A549 (cell line): Measurements from ENCODE around the gene NAPEPLD. TPM values are rescaled to one million over a fixed set of nuclear protein-coding genes. Genes with fewer than 3 reads are reported as not detected.

Experiments used
- ATAC-seq, 2 experiments: fragments of 200-7000 bp in 1 of 2; fragments of >200 bp in 1 of 2; cut with Nextera tagmentation in 1 of 2; cut with Tn5 transposase in 1 of 2; 3 replicates each; pipeline versions ENCODE4 v1.8.0 to v1.9.1; 2018 to 2020; ENCODE audit warnings: mild to moderate bottlenecking in 1 of 2, moderate library complexity in 1 of 2
- CTCF ChIA-PET: fragments of 300-600 bp; sonication (Branson Sonifier 250); formaldehyde crosslinking; extraction: SDS; loops from one replicate; lab custom pipeline; 2021; ENCODE audit warnings: antibody characterized with exemption, inconsistent platforms; lab: Yijun Ruan, JAX
- POLR2A ChIA-PET: fragments of 350-600 bp; formaldehyde crosslinking; extraction: SDS; loops from one replicate; lab custom pipeline; 2021; ENCODE audit warnings: antibody characterized with exemption, inconsistent platforms; lab: Yijun Ruan, JAX
- DNase-seq, 2 experiments: peaks; one replicate each; pipeline versions ENCODE4 v3.0.0 to v3.0.0-alpha.2; 2011 to 2016; ENCODE audit warnings: low read depth in 1 of 2, low spot score in 1 of 2
- FAIRE-seq: peaks from 2 replicates; lab custom pipeline; 2011; peaks lifted over from hg19 to GRCh38; lab: Jason Lieb, UNC
- H3K27ac ChIP-seq, 2 experiments: fragments of >200 bp; sonication (Bioruptor Twin); formaldehyde crosslinking; 3 replicates each; pipeline ENCODE4 v1.5.1; 2016 to 2017
- H3K4me1 ChIP-seq: fragments of >200 bp; sonication (Bioruptor Twin); formaldehyde crosslinking; 3 replicates; pipeline ENCODE4 v1.6.1; 2016
- H3K4me2 ChIP-seq: fragments of >200 bp; sonication (Bioruptor Twin); formaldehyde crosslinking; 3 replicates; pipeline ENCODE4 v1.6.1; 2016
- H3K4me3 ChIP-seq: fragments of >200 bp; sonication (Bioruptor Twin); formaldehyde crosslinking; 3 replicates; pipeline ENCODE4 v1.5.1; 2016
- H3K9me3 ChIP-seq: fragments of >200 bp; sonication (Bioruptor Twin); formaldehyde crosslinking; 3 replicates; pipeline ENCODE4 v1.6.1; 2016
- BHLHE40 ChIP-seq: IDR thresholded peaks from 2 replicates; pipeline ENCODE4 v1.6.1; 2012; ENCODE audit warnings: low read depth, low read length, inconsistent platforms
- CBX8 ChIP-seq: fragments of 200-600 bp; sonication (generic); IDR thresholded peaks from 2 replicates; pipeline ENCODE4 v1.6.1; 2016
- CEBPB ChIP-seq, 2 experiments: fragments of >200 bp in 1 of 2; sonication (Bioruptor Twin) in 1 of 2; formaldehyde crosslinking in 1 of 2; IDR thresholded peaks; 2 replicates each; pipeline ENCODE4 v1.6.1; 2012 to 2016
- EHF ChIP-seq: fragments of 250-450 bp; sonication (Bioruptor Pico); IDR thresholded peaks from 2 replicates; pipeline ENCODE4 v1.5.0; 2020; ENCODE audit warnings: mild to moderate bottlenecking
- EHMT2 ChIP-seq: fragments of 200-600 bp; sonication (generic); IDR thresholded peaks from 2 replicates; pipeline ENCODE4 v1.6.1; 2016; ENCODE audit warnings: antibody characterized with exemption, low read depth, mild to moderate bottlenecking, moderate library complexity
- EP300 ChIP-seq, 2 experiments: fragments of >200 bp; sonication (Bioruptor Twin); formaldehyde crosslinking; IDR thresholded peaks; 2 replicates in 1 of 2; 3 replicates in 1 of 2; pipeline ENCODE4 v1.6.1; 2016 to 2017
- FOSB ChIP-seq: fragments of 250-450 bp; sonication (Bioruptor Pico); IDR thresholded peaks from 2 replicates; pipeline ENCODE4 v1.5.0; 2020; ENCODE audit warnings: mild to moderate bottlenecking, moderate library complexity
- HDAC2 ChIP-seq: fragments of 200-600 bp; sonication (generic); IDR thresholded peaks from 2 replicates; pipeline ENCODE4 v1.6.1; 2016
- HEYL ChIP-seq: fragments of 250-450 bp; sonication (Bioruptor Pico); IDR thresholded peaks from 2 replicates; pipeline ENCODE4 v1.8.0; 2021; ENCODE audit warnings: mild to moderate bottlenecking, moderate library complexity
- HOXA7 ChIP-seq: fragments of 250-450 bp; sonication (Bioruptor Pico); IDR thresholded peaks from 2 replicates; pipeline ENCODE4 v1.5.0; 2020; ENCODE audit warnings: mild to moderate bottlenecking, moderate library complexity
- HOXB13 ChIP-seq: fragments of 250-450 bp; sonication (Bioruptor Pico); IDR thresholded peaks from 2 replicates; pipeline ENCODE4 v1.5.0; 2020; ENCODE audit warnings: low read depth, mild to moderate bottlenecking, moderate library complexity
- JUN ChIP-seq, 2 experiments: fragments of >200 bp; sonication (Bioruptor Twin); formaldehyde crosslinking; IDR thresholded peaks; 2 replicates in 1 of 2; 3 replicates in 1 of 2; pipeline ENCODE4 v1.6.1; 2016 to 2017
- KDM1A ChIP-seq: fragments of 200-600 bp; sonication (generic); IDR thresholded peaks from 2 replicates; pipeline ENCODE4 v1.6.1; 2016; ENCODE audit warnings: low read depth, mild to moderate bottlenecking
- NFE2L2 ChIP-seq: fragments of 150-350 bp; conservative IDR thresholded peaks from 2 replicates; pipeline ENCODE4 v1.6.1; 2014; ENCODE audit warnings: low read length
- PHF8 ChIP-seq: fragments of 200-600 bp; sonication (generic); IDR thresholded peaks from 2 replicates; pipeline ENCODE4 v1.6.1; 2016; ENCODE audit warnings: low read depth, mild to moderate bottlenecking, antibody characterized with exemption, moderate library complexity, borderline replicate concordance
- RARB ChIP-seq: fragments of 250-450 bp; sonication (Bioruptor Pico); IDR thresholded peaks from 2 replicates; pipeline ENCODE4 v1.8.0; 2021; ENCODE audit warnings: mild to moderate bottlenecking, moderate library complexity
- RCOR1 ChIP-seq: fragments of 150-350 bp; IDR thresholded peaks from 2 replicates; pipeline ENCODE4 v1.6.1; 2014; ENCODE audit warnings: antibody characterized with exemption, low read length, low read depth
- SREBF2 ChIP-seq: fragments of 450-650 bp; IDR thresholded peaks from 2 replicates; pipeline ENCODE4 v1.6.1; 2014; ENCODE audit warnings: mild to moderate bottlenecking, moderate library complexity
- TP53 ChIP-seq: fragments of 250-450 bp; sonication (Bioruptor Pico); IDR thresholded peaks from 2 replicates; pipeline ENCODE4 v1.5.0; 2021; ENCODE audit warnings: mild to moderate bottlenecking, moderate library complexity
- ZNF302 ChIP-seq: fragments of 250-450 bp; sonication (Bioruptor Pico); IDR thresholded peaks from 2 replicates; pipeline ENCODE4 v1.9.0; 2021; ENCODE audit warnings: inconsistent platforms, mild to moderate bottlenecking, moderate library complexity
- ZSCAN20 ChIP-seq: fragments of 250-450 bp; sonication (Bioruptor Pico); IDR thresholded peaks from 2 replicates; pipeline ENCODE4 v1.8.0; 2022; ENCODE audit warnings: mild to moderate bottlenecking, moderate library complexity
- WGBS: methylation state at CpG from one replicate; pipeline ENCODE4 v1.1.6; 2017; ENCODE audit errors: missing lambda C conversion rate; 5-methylcytosine and 5-hydroxymethylcytosine counted together
- polyA minus RNA-seq: library from RNA; depleted of rRNA, polyadenylated mRNA; stranded (reverse); fragments of >200 nt; gene quantifications from 2 replicates; pipeline ENCODE4 v1.2.3, GENCODE V29; 2011; rRNA and poly(A)+ RNA removed
- polyA plus RNA-seq, 4 experiments: library from polyadenylated mRNA; depleted of rRNA in 3 of 4; stranded (reverse); fragments of >200 nt; fragmentation: RNase III in 1 of 4; extraction: RNeasy Plus Mini Kit Qiagen cat#74134 plus additional on column Dnase treatment in 1 of 4; gene quantifications; 2 replicates in 3 of 4; 3 replicates in 1 of 4; pipeline ENCODE4 v1.2.3, GENCODE V29; 2011 to 2017
- TF ChIP-seq, protein P1 (sequence below): fragments of 200-600 bp; sonication (generic); IDR thresholded peaks from 2 replicates; pipeline ENCODE4 v1.6.1; 2016; ENCODE audit warnings: antibody characterized with exemption, mild to moderate bottlenecking, moderate library complexity
- TF ChIP-seq, protein P2 (sequence below): IDR thresholded peaks from 2 replicates; pipeline ENCODE4 v1.6.1; 2012
- TF ChIP-seq, protein P3 (sequence below): fragments of 250-450 bp; sonication (Bioruptor Pico); IDR thresholded peaks from 2 replicates; pipeline ENCODE4 v1.5.0; 2021; ENCODE audit warnings: mild to moderate bottlenecking, moderate library complexity, borderline replicate concordance
- TF ChIP-seq, protein P4 (sequence below): fragments of 150-350 bp; IDR thresholded peaks from 2 replicates; pipeline ENCODE4 v1.6.1; 2014; ENCODE audit warnings: low read depth, mild to moderate bottlenecking, low read length
- TF ChIP-seq, protein P5 (sequence below): fragments of >200 bp; sonication (Bioruptor Twin); formaldehyde crosslinking; IDR thresholded peaks from 3 replicates; pipeline ENCODE4 v1.6.1; 2016
- TF ChIP-seq, protein P6 (sequence below): fragments of 250-450 bp; sonication (Bioruptor Pico); IDR thresholded peaks from 2 replicates; pipeline ENCODE4 v1.5.0; 2020; ENCODE audit warnings: low read depth, mild to moderate bottlenecking, moderate library complexity
- TF ChIP-seq, protein P7 (sequence below): fragments of 450-650 bp; IDR thresholded peaks from 2 replicates; pipeline ENCODE4 v1.6.1; 2014; ENCODE audit warnings: antibody characterized with exemption

NAPEPLD gene
- polyA plus RNA-seq (2011; rRNA removed) (12.0 and 12.1 TPM in 2 replicates), polyA plus RNA-seq (2017; fragmentation: RNase III; extraction: RNeasy Plus Mini Kit Qiagen cat#74134 plus additional on column Dnase treatment) (8.2 to 10.1 TPM (median 8.2 TPM) in 3 replicates), polyA minus RNA-seq (7.3 and 9.8 TPM in 2 replicates)
- 1.7 and 1.8 TPM in 2 replicates for polyA plus RNA-seq (2012; cell fraction: cytosol; rRNA removed)
- 1.4 and 2.1 TPM in 2 replicates for polyA plus RNA-seq (2012; cell fraction: nucleus; rRNA removed)

DNA sequence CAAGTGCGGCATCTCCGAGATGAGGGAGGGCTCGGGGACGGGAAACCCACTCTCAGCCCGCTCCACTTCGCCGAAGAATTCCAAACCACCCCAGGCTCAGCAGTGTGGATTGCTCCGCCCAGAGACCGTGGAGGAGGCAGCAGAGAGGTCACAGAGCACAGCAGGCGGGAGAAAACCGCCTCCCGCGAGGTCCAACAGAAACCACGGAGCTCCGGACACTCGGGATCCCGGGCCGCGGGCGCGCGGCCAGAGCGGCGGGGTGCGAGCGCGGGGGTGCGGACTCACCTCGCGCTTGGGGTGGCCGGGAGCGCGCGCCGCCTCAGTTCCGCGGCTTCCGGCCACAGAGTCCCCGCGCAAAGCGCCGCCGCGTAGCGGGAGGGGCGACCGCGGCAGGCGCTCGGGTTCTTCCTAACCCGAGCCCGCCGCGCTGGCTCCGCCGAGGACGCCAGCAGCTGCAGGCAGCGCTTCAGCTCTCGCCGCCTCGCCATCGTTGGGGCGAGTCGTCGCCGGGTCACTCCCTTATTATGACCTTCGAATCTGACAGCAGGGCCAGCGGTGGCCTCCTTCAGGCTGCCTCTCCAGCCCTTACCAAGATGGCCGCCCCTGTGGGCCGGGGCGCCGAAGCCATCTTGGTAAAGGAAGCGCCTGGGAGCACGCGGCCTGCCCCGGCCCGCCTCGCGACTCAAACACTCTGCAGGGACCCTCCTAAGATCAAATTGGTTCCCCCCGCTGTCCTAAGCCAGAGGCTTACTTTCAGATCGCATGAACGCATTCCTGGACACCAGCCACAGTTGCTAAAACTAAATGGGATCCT, at the start of gene NAPEPLD:
Gene NAPEPLD (minus strand): TSS at position 106 of the 814 bp plus-strand sequence. CDS start 20,323 bp downstream, outside the sequence.
- no peak for FAIRE-seq
- POLR2A ChIA-PET = interaction anchor here (0.9 to 1.4 kb wide), 2 partner anchors 20 to 74 kb away, joined by 4 to 26 read pairs; partner anchors contain the start of genes ARMC10 and FBXL13
- H3K4me3 ChIP-seq = peak within 1 kb of the TSS; percentile 63
- H3K27ac ChIP-seq = peak within 1 kb of the TSS; percentile 92 to 93
- CTCF ChIA-PET = interaction anchor here (1.4 kb wide), 1 partner anchor 56 kb away, joined by 3 read pairs; no protein-coding TSS in a partner anchor
- peak; percentile 89 to 94 for DNase-seq
- H3K4me1 ChIP-seq = peaks cover 14% of the 10 kb centered on the region; the same call in 2 of the 3 replicates
- 2% methylated on average over 29 of the region's 82 CpGs for WGBS
- H3K9me3 ChIP-seq = no peaks in the 10 kb centered on the region
- H3K4me2 ChIP-seq = peak within 1 kb of the TSS; percentile 87
- peak; percentile 94 to 95 for ATAC-seq
- TF ChIP-seq HEYL (0 out of 2 replicates have a peak, but pooled peaks have one; percentile 75), TP53 (CRISPR knock-in tag) (no peak), BHLHE40 (no peak), CBX8 (no peak), NFE2L2 (no peak), EHF (CRISPR knock-in tag) (peak; percentile 96), EP300 (IDR thresholded peaks at IDR 0.05) (no peak), FOSB (CRISPR knock-in tag) (no peak; the same call in 1 of the 2 replicates), ZSCAN20 (CRISPR knock-in tag) (peak; percentile 89; the same call in 1 of the 2 replicates), HDAC2 (no peak), RCOR1 (no peak), CEBPB (IDR thresholded peaks at IDR 0.05) (no peak), ZNF302 (CRISPR knock-in tag) (peak; percentile 82), RARB (CRISPR knock-in tag) (no peak), HOXB13 (CRISPR knock-in tag) (peak; percentile 98), SREBF2 (no peak), EHMT2 (peak; percentile 56; the same call in 1 of the 2 replicates), HOXA7 (peak; percentile 32; the same call in 1 of the 2 replicates), KDM1A (peak; percentile 39; the same call in 1 of the 2 replicates), JUN (IDR thresholded peaks at IDR 0.05) (peak; percentile 73 to 94; a peak in 4 of 5 replicates), PHF8 (peak; percentile 94)
- TF ChIP-seq, protein P1, sequence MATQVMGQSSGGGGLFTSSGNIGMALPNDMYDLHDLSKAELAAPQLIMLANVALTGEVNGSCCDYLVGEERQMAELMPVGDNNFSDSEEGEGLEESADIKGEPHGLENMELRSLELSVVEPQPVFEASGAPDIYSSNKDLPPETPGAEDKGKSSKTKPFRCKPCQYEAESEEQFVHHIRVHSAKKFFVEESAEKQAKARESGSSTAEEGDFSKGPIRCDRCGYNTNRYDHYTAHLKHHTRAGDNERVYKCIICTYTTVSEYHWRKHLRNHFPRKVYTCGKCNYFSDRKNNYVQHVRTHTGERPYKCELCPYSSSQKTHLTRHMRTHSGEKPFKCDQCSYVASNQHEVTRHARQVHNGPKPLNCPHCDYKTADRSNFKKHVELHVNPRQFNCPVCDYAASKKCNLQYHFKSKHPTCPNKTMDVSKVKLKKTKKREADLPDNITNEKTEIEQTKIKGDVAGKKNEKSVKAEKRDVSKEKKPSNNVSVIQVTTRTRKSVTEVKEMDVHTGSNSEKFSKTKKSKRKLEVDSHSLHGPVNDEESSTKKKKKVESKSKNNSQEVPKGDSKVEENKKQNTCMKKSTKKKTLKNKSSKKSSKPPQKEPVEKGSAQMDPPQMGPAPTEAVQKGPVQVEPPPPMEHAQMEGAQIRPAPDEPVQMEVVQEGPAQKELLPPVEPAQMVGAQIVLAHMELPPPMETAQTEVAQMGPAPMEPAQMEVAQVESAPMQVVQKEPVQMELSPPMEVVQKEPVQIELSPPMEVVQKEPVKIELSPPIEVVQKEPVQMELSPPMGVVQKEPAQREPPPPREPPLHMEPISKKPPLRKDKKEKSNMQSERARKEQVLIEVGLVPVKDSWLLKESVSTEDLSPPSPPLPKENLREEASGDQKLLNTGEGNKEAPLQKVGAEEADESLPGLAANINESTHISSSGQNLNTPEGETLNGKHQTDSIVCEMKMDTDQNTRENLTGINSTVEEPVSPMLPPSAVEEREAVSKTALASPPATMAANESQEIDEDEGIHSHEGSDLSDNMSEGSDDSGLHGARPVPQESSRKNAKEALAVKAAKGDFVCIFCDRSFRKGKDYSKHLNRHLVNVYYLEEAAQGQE = peak; percentile 81
- TF ChIP-seq, protein P2, sequence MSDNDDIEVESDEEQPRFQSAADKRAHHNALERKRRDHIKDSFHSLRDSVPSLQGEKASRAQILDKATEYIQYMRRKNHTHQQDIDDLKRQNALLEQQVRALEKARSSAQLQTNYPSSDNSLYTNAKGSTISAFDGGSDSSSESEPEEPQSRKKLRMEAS = peak; percentile 98
- TF ChIP-seq, protein P3, sequence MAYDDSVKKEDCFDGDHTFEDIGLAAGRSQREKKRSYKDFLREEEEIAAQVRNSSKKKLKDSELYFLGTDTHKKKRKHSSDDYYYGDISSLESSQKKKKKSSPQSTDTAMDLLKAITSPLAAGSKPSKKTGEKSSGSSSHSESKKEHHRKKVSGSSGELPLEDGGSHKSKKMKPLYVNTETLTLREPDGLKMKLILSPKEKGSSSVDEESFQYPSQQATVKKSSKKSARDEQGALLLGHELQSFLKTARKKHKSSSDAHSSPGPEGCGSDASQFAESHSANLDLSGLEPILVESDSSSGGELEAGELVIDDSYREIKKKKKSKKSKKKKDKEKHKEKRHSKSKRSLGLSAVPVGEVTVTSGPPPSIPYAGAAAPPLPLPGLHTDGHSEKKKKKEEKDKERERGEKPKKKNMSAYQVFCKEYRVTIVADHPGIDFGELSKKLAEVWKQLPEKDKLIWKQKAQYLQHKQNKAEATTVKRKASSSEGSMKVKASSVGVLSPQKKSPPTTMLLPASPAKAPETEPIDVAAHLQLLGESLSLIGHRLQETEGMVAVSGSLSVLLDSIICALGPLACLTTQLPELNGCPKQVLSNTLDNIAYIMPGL (CRISPR knock-in tag) = peak; percentile 70; the same call in 1 of the 2 replicates
- TF ChIP-seq, protein P4, sequence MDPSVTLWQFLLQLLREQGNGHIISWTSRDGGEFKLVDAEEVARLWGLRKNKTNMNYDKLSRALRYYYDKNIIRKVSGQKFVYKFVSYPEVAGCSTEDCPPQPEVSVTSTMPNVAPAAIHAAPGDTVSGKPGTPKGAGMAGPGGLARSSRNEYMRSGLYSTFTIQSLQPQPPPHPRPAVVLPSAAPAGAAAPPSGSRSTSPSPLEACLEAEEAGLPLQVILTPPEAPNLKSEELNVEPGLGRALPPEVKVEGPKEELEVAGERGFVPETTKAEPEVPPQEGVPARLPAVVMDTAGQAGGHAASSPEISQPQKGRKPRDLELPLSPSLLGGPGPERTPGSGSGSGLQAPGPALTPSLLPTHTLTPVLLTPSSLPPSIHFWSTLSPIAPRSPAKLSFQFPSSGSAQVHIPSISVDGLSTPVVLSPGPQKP = no peak
- TF ChIP-seq, protein P5, sequence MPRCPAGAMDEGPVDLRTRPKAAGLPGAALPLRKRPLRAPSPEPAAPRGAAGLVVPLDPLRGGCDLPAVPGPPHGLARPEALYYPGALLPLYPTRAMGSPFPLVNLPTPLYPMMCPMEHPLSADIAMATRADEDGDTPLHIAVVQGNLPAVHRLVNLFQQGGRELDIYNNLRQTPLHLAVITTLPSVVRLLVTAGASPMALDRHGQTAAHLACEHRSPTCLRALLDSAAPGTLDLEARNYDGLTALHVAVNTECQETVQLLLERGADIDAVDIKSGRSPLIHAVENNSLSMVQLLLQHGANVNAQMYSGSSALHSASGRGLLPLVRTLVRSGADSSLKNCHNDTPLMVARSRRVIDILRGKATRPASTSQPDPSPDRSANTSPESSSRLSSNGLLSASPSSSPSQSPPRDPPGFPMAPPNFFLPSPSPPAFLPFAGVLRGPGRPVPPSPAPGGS = peak; percentile 73; the same call in 2 of the 3 replicates
- TF ChIP-seq, protein P6, sequence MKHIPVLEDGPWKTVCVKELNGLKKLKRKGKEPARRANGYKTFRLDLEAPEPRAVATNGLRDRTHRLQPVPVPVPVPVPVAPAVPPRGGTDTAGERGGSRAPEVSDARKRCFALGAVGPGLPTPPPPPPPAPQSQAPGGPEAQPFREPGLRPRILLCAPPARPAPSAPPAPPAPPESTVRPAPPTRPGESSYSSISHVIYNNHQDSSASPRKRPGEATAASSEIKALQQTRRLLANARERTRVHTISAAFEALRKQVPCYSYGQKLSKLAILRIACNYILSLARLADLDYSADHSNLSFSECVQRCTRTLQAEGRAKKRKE = peak; percentile 82
- TF ChIP-seq, protein P7, sequence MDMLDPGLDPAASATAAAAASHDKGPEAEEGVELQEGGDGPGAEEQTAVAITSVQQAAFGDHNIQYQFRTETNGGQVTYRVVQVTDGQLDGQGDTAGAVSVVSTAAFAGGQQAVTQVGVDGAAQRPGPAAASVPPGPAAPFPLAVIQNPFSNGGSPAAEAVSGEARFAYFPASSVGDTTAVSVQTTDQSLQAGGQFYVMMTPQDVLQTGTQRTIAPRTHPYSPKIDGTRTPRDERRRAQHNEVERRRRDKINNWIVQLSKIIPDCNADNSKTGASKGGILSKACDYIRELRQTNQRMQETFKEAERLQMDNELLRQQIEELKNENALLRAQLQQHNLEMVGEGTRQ = no peak
